ENCODE results near the gene SLC9A4.

The SLC9A4 gene

DNA sequence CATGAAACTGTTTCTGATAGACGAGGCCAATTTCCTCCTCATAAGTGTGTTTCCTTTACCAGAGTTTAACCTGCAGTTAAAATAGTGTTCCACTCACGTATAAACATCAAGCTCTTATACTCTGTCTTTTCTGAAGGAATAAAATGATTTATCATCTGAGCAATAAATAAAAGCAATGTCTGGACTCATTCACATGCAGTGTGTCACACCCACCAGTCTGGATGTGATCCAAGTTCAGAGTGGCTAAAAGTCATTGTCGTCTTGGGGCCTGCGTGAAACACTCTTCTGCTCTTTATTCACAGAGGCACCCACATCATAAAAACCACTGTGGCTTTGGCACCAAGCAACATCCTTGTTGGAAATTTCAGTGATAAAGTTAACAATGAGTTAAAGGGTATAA lies 19.5 kb upstream of the SLC9A4 start:
- no peak for DNase-seq (ENCODE audit: low read depth)

DNA sequence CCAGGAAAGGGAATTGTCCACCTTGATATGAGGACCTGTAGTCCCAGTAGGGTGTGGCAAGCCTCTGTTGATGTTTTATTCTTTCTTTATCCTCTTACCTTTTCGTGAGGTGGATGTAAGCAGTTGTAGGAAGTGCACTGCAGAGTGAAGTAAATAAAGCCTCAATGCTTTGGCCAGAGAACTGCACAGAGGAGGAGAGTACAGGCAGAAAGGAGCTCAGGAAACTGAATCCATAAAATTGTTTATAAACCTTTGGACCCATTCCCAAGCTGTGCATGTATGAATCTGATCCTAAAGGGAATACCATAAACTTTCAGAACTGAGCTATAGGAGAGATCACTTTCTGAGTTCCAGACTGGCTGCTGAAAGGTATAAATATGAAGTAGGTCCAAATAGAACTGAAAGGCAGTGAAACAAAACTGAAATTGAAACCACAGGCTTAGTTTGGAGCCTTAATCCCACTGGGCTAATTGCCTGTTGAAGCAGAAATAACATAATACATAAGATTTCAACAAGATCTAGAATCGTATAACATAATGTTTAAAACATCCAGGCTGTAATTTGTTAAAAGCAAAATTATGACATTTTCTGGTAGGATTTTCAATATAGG lies 17.9 kb upstream of the SLC9A4 start:
- DNase-seq (ENCODE audit: low read depth): no peak

DNA sequence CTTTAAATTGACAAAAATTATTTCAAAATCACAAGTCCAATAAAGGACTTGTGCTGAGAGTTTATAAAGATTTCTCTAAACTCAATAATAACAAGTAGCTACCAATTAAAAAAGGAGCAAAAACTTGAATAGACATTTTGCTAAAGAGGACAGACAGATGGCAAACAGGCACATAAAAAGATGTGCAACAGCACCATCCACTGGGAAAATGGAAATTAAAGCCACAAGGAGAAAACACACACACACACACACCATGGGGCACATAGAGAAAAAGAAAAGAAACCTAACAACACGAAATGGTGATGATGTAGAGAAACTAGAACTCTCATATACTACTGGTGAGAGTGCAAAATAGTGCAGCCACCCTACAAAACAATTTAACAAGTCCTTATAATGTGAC lies 12.6 kb upstream of the SLC9A4 start:
- no peak for DNase-seq (ENCODE audit: low read depth)

DNA sequence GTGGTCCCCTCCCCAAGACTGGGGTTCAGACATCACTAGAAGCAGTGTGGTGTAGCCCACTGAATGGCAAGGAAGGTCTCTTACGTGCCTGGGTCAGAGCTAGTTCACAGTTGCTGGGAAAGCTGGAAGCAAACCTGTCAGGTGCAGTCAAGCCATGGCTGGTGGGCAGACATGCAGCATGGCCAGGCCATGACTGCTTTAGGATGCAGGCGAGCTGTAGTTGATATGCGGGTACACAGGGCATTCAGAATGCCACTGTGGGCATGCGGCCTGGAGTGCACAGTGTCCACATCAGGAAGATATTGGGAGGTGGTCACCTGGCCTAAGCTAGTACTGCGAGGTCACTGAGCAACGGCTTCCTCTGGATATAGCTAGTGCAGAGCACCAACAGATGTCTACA lies 11.8 kb upstream of the SLC9A4 start:
- no peak for DNase-seq (ENCODE audit: low read depth)

DNA sequence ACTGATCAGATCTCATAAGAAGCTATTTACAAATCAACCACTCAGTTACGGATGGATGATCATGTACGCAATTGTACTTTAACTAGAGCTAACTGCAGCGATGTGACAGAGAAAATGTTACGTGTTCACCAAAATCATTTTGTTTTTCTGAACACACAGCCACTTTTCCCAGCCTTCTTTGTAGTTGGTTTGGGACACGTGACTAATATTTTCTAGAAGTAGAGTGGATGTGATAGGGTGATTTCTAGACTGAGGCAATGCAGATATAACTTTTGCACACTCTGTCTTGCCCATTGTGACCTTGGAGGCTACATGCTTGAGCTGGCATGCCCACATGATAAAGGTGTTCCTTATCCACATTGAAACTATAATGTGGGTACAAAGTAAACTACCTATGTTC lies 9.9 kb upstream of the SLC9A4 start:
- no peak for DNase-seq (ENCODE audit: low read depth)

DNA sequence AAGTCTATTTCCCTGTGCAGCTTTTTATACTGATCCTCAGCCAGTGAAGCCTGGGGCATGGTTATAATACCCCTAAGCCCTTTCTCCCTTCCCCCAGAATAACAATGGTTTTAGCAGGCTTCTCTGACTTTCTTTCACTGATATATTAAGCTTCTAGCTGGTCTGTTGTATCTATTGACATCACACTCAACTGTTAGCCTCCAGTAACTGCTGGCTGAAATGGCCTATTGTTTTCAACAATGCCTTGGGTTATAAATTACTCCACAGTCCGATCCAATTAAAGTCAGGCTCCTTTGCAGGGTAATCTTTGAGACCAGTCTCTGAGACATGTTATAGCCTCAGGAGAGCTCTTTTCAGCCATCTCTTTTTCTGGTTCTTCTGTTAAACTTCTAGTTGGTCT lies 2.9 kb upstream of the SLC9A4 start:
- no peak for DNase-seq (ENCODE audit: low read depth)

DNA sequence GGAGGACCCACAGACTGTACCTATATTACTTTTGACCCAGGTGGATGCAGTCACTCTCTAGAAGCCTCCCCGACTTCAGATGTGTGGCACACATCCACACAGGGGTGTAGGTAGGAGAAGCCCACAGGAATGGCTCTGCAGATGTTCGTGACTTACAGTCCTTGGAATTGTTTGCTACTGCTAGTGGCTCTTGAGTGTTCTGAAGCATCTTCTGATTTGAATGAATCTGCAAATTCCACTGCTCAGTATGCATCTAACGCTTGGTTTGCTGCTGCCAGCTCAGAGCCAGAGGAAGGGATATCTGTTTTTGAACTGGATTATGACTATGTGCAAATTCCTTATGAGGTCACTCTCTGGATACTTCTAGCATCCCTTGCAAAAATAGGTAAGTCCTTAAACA lies 605 bp downstream of the SLC9A4 start:
- DNase-seq (ENCODE audit: low read depth): no peak

DNA sequence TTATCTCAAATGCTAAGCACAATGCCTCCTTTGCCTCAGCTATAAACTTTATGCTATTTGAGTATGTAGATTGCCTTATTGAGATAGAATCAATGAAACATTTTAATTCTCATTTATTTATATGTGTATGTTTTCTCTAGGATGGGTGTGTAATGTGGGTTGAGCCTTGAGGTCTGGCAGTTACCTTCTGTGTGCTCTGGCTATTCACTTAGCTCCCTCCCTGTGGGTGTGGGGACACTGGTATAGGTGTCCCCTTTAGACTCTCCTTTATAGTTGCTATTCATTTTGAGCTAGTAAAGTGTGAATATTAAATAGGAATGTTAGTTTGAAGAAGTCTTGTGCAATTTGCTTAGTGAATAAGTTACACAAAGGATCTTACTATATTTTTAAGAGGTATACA lies 1.8 kb downstream of the SLC9A4 start:
- no peak for DNase-seq (ENCODE audit: low read depth)

DNA sequence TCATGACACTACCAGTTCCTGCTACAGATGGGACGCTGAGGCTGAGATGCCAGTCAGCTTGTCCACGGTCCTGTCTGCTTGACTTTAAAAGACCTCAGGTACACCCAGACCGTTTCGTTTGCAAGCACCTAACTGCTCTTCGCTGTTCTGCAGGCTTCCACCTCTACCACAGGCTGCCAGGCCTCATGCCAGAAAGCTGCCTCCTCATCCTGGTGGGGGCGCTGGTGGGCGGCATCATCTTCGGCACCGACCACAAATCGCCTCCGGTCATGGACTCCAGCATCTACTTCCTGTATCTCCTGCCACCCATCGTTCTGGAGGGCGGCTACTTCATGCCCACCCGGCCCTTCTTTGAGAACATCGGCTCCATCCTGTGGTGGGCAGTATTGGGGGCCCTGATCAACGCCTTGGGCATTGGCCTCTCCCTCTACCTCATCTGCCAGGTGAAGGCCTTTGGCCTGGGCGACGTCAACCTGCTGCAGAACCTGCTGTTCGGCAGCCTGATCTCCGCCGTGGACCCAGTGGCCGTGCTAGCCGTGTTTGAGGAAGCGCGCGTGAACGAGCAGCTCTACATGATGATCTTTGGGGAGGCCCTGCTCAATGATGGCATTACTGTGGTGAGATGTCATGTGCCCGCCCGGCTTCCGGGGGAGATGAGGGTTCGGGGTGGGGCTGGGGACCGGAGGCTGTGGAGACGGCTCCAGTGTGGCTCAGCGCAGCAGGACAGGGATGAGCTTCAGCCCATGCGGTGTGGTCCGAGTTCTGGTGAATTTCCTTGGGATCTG lies 5.9 kb downstream of the SLC9A4 start:
- no peak for DNase-seq (ENCODE audit: low read depth)

DNA sequence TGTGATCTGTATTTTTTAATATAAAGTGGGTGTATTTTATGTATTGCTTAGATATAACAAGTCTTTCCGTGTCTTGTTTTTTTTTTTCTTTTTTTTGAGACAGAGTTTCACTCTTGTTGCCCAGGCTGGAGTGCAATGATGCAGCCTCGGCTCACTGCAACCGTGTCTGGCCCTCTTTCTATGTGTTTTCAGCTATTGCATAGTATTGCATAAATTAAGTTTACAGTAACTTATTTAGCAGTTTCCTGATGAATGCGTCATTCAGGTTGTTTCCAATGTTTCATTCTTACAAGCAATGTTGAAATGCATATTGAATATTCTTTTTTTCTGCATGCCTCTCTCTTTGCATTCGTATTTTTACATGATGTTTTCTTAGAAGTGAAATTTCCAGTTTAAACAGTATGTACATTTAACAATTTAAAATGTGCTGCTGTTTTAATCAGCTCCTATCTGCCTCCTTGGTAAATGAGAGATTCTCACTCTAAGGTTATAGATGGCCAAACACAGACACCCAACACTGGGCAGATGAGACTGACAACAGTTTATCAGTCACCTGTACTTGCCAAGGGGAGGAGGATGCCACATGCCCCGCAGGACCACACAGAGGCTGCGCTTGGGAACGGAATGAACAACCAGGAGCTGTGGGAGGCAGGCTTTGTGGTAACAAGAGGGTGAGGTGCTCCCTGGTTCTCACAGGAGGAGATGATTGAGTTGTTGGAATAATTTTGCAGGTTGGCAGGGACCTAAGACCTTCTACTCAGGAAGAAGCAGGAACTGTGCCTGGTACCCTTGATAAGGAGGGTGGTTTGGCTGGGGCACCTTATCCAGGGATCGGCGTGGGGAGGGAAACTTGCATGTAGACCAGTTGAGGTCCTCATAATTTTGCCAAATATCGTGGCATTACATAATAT lies 7.5 kb downstream of the SLC9A4 start:
- DNase-seq (ENCODE audit: low read depth): no peak

DNA sequence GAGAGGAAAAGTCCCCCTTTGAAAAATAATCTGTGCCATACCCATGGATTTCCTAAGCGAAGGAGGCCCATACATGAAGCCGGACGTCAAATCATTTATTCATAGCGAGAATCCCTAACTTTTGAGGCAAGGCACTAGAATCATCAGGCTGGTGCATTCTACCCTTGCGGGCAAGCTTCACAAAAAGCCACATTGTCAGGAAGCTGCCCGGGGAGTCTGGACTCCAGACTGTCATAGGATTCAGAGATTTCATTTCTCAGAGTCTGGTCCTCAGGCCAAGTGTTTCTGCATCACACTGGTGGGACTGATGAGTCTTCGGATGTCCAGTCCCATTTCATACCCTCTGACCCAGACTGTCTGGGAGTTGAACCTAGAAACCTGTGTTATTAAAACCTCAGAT lies 8.9 kb downstream of the SLC9A4 start:
- DNase-seq (ENCODE audit: low read depth): no peak

DNA sequence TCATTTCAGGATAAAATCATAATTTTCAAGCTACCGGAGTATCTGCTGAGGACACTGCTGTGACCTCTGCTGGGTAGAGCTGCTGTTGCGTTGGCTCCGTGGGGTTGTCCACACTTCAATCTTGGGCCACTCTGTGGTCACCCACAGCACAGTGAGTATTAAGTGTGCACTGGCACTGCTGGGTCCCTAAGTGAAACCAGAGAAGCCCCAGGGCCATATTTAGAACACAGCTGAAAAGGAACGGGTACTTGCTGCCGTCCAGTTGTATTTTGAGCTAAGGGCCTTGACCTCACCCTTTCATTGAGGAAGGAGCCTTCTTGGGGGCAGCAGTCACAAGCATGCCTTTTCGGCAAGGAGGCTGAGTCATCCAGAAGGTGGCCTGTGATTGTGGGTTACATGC lies 10.1 kb downstream of the SLC9A4 start:
- DNase-seq (ENCODE audit: low read depth): no peak

DNA sequence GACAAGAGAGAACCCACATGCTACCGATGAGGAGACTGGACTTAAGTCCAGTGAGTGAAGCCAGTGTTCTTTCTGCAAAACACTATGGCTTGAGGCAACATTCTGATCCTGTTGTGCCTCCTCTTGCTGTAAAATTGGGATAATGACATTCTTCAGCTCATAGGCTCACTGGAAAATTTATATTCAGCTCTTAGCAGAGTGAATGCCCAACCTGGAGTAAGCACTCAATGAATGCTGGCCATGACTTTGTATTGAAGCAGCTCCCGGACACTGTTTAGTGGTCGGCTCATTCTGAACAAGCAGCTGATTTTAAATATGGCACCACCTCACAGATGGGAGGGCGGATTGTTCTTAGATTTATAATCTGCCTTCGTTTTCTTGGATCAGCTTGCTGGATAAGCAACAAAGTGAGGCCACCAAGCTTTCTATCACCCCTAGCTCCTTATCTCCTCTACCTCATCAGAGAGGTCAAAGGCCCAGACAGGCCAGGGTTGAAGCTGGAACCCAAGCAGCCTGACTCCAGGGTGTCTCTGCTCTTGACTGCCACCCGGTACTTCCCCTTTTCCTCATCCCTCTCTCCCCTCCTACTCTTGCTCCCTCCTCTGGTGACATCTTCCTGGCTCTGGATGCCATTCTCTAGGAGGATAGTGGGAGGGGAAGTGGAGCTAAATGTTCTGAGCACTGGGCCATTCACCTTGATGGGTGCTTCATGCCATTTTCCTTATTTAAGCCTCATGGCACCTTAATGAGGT lies 11.5 kb downstream of the SLC9A4 start:
- DNase-seq (ENCODE audit: low read depth): no peak

DNA sequence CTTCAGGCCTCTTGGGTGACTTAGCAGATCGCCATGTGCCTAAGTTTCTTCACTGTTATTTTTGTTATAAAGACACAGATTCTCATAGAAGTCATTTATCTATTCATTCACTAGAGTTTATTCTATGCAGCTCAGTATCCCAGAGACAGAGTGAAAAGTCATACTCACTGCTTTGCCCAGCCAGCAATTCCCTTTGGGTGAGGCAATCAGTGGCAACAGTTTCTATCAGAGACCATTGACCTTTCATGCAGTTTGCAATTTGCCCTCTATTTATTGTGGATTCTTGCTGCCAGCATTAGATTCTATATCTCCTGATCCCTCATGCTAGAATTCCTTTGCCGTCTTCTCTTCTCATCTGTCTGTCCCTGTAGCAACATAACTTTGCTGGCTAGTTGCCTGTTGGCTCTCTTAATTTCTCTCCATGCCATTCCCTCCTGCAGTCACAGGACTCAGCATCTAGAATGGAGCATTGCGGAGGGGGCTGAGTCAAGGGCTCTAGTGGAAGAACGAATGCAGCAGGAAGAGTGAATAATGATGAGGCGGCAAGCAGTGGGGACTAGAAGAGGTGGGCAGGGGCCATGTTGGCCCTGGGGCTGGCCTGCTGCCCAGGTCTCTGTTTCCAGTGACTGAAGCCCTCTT lies 12.2 kb downstream of the SLC9A4 start:
- no peak for DNase-seq (ENCODE audit: low read depth)

DNA sequence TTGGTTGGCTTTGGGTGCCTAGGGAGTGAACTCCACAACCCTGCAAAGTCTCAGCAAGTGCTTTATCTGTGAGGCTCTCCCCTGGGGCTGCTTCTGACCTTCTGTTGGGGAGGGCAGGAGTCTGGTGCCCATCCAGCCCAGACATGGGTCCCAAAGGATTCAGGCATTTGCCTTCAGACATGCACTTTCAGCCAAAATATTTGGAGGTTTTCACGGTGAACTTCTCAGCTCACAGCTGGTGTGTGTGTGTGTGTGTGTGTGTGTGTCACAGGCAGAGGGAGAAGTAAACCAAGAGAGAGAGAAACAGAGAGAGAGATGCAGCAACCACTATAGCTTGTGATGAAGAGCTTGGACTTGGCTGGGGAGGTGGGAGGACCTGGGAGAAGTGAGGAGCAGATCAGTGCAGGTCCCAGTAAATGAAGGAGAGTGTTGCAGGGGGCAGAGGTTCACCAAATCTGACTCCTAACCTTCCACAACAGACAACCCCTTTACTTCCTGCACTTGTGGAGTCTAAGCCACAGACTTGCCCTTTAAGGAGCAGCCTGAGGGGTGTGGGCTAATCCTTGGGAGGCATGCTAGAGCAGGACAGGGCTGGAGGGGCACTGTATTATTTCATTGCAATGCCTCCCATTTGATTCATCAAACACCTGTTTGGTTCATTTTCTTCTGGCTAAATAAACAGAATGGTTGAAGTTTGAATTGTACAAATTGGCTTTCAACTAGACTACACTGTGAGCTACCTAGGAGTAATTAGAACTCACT lies 14.1 kb downstream of the SLC9A4 start:
- no peak for DNase-seq (ENCODE audit: low read depth)

DNA sequence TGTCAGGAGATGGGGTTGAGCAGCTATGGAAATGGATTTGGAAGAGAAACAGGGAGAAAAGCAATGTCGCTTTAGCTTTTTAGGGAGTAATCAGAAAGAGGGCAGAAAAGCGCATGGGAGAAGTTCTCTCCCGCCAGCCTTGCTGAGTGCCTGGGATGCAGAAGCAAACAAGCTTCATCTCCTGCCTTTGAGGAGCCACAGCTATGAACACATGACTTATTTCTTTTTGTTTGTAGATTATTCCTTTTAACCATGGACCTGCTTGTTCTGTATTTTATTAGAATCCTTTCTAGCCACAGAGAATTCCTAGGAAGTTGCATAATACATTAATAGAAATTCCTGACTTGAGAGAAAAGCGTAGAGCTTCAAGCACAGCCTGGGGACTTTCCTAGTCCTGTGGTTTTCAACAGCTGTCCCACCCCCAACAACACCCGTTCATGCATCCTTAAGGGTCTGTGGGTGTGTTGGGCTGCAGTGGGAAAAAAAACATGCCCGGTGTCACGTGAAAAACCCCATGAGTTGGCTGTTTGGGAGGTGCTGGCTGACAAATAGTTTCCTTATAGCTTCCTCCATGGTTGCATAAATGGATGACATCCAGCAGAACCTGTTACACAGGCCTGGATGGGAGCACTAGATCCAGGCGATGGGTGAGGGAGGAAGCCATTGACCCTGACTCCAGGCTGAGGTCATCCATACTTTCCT lies 14.9 kb downstream of the SLC9A4 start:
- DNase-seq (ENCODE audit: low read depth): no peak

DNA sequence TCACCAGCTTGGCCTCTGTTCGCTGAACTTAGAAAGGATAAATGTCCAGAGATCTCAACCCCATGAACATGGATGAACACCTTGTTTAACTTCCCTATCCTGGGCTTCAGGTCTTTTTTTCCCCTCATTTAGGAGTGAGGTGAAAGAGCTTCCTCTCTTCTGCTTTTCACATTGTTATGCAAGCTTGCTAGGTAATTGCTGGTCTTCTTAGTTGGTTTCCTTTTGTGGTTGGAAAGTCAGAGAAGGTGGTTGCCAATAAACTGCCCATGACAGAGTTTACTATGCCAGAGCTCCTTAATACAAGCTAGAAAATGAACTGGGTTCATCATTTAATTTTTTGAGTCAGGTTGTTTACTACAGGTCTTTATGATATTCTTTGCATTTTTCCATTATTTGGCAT lies 16.6 kb downstream of the SLC9A4 start:
- DNase-seq (ENCODE audit: low read depth): no peak

DNA sequence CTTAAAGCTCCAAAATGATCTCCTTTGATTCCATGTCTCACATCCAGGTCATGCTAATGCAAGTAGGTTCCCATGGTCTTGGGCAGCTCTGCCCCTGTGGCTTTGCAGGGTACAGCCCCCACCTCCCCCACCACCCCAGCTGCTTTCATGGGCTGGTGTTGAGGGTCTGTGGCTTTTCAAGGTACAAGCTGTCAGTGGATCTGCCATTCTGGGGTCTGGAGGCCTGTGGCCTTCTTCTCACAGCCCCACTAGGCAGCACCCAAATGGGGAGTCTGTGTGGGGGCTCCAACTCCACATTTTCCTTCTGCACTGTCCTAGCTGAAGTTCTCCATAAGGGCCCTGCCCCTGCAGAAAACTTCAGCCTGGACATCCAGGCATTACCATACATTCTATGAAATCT lies 19.0 kb downstream of the SLC9A4 start:
- DNase-seq (ENCODE audit: low read depth): no peak

DNA sequence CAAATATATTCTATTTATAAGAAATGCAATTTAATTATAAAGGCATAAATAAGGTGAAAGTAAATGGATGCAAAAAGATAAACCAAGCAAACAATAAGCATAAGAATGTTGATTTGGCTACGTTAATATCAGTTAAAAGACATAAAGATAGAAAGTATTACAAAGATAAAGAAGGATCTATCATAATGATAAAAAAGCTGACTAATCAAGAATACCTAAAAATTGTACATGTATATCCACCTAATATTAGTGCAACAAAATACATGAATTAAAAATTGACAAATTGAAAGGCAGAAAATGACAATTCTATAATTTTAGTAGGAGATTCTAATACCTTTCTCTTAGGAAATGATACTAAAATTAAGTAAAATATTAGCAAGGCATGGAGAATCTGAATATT lies 21.5 kb downstream of the SLC9A4 start:
- DNase-seq (ENCODE audit: low read depth): no peak

DNA sequence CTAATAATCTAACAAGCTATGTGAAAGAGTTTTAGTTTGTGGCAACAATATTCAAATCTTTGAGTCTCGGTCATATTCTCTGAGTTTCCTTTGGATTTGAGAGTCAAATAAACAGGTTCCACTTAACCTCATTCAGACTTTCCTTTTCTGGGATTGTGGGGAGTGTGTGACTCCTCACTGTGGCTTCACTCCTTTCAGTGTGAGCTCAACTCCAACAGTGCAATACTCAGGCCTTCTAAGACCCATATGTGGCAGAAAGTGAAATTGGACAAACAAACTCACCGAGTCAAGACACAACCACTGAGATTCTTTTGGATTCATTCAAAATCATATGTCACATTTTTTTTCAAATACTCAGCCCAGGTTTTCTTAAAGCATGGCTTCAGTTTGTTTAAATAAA lies 25.4 kb downstream of the SLC9A4 start:
- DNase-seq (ENCODE audit: low read depth): no peak

All from activated T-cell treated with anti-CD3 and anti-CD28 coated beads for 48 hours (primary cell).